IPS-11a (cell line): ENCODE data around the gene SLC11A2.
A peak's percentile ranks its signal among the peaks of the same experiment; 100 is the strongest.

Experiments
- H3K4me3 ChIP-seq: one replicate; pipeline ENCODE4 v1.5.1; 2013; ENCODE audit warnings: low read depth, low read length, control low read depth

Gene SLC11A2

GRCh38 chr12:51025836-51026638 lies at the start of gene SLC11A2:
TSS of gene SLC11A2 (minus strand) at chr12:51026384. CDS start at chr12:51010728, 15,656 bp downstream.
- H3K4me3 ChIP-seq, result peak within 1 kb of the TSS; percentile 85

- H3K4me3 ChIP-seq, result no peak overlapping the region
Measured at GRCh38 chr12:51075390-51075789, 49.2 kb upstream of the SLC11A2 start.

GRCh38 chr12:51071663-51072062 lies 45.5 kb upstream of the SLC11A2 start:
- no peak overlapping the region for H3K4me3 ChIP-seq

GRCh38 chr12:51070004-51070403 lies 43.8 kb upstream of the SLC11A2 start:
- no peak overlapping the region for H3K4me3 ChIP-seq

- no peak overlapping the region for H3K4me3 ChIP-seq
Measured at GRCh38 chr12:51067771-51068170, 41.6 kb upstream of the SLC11A2 start.

GRCh38 chr12:51067229-51067628 lies 41.0 kb upstream of the SLC11A2 start:
- H3K4me3 ChIP-seq, result no peak overlapping the region

- no peak overlapping the region for H3K4me3 ChIP-seq
Measured at GRCh38 chr12:51065530-51065929, 39.3 kb upstream of the SLC11A2 start.

GRCh38 chr12:51062631-51063397 lies 36.6 kb upstream of the SLC11A2 start:
- no peak overlapping the region for H3K4me3 ChIP-seq

- H3K4me3 ChIP-seq, result no peak overlapping the region
Measured at GRCh38 chr12:51059086-51059485, 32.9 kb upstream of the SLC11A2 start.

GRCh38 chr12:51056242-51056641 lies 30.1 kb upstream of the SLC11A2 start:
- H3K4me3 ChIP-seq, result no peak overlapping the region

GRCh38 chr12:51055060-51055459 lies 28.9 kb upstream of the SLC11A2 start:
- no peak overlapping the region for H3K4me3 ChIP-seq

- no peak overlapping the region for H3K4me3 ChIP-seq
Measured at GRCh38 chr12:51051787-51052186, 25.6 kb upstream of the SLC11A2 start.

- H3K4me3 ChIP-seq, result no peak overlapping the region
Measured at GRCh38 chr12:51049525-51049924, 23.3 kb upstream of the SLC11A2 start.

GRCh38 chr12:51048661-51049251 lies 22.6 kb upstream of the SLC11A2 start:
- H3K4me3 ChIP-seq, result peak overlapping the region; percentile 78

GRCh38 chr12:51047655-51048540 lies 21.7 kb upstream of the SLC11A2 start, which contains the start of gene LETMD1:
TSS of gene LETMD1 (plus strand) at chr12:51048327. CDS start at chr12:51048357, 30 bp downstream.
- H3K4me3 ChIP-seq, result peak within 1 kb of the TSS; percentile 78

GRCh38 chr12:51036279-51036678 lies 10.1 kb upstream of the SLC11A2 start:
- H3K4me3 ChIP-seq, result no peak overlapping the region

GRCh38 chr12:51033457-51034089 lies 7.4 kb upstream of the SLC11A2 start:
- H3K4me3 ChIP-seq, result no peak overlapping the region

GRCh38 chr12:51033048-51033447 lies 6.9 kb upstream of the SLC11A2 start:
- no peak overlapping the region for H3K4me3 ChIP-seq

- H3K4me3 ChIP-seq, result no peak overlapping the region
Measured at GRCh38 chr12:51028813-51029150, 2.6 kb upstream of the SLC11A2 start.

GRCh38 chr12:51028126-51028812 lies 2.1 kb upstream of the SLC11A2 start:
- H3K4me3 ChIP-seq, result no peak overlapping the region
